A673 (cell line): Measurements from ENCODE around the gene ABCC10. TPM values are rescaled to one million over a fixed set of nuclear protein-coding genes. Genes with fewer than 3 reads are reported as not detected.

Experiments used
- BruUV-seq: library from RNA; stranded (reverse); fragments of 400-500 nt; replicated peaks from 2 replicates; lab custom pipeline; 2021; lab: Mats Ljungman, UMichigan
- CTCF ChIA-PET: fragments of 300-600 bp; sonication (Branson Sonifier 250); formaldehyde crosslinking; loops from one replicate; lab custom pipeline; 2022; ENCODE audit warnings: antibody characterized with exemption; lab: Charles Lee
- POLR2A ChIA-PET: fragments of 300-600 bp; sonication (Branson Sonifier 250); formaldehyde crosslinking; loops from one replicate; lab custom pipeline; 2022; ENCODE audit warnings: antibody characterized with exemption; ENCODE audit not compliant: low non-redundant PET; lab: Charles Lee
- DNase-seq: peaks from one replicate; pipeline ENCODE4 v3.0.0-alpha.2; 2015; ENCODE audit warnings: low spot score
- H3K27ac ChIP-seq: fragments of 200-600 bp; sonication (generic); 2 replicates; pipeline ENCODE4 v1.5.1; 2016; ENCODE audit warnings: mixed run types, low read depth, mild to moderate bottlenecking, mixed read lengths, antibody characterized with exemption, low read length; ENCODE audit not compliant: poor library complexity, severe bottlenecking
- H3K27me3 ChIP-seq: fragments of 200-600 bp; sonication (generic); replicated peaks from 2 replicates; pipeline ENCODE4 v1.6.1; 2017; ENCODE audit warnings: mixed run types, low read depth, mild to moderate bottlenecking, mixed read lengths, antibody characterized with exemption, low read length; ENCODE audit not compliant: insufficient read depth, poor library complexity
- H3K36me3 ChIP-seq: fragments of 200-600 bp; sonication (generic); 2 replicates; pipeline ENCODE4 v1.6.1; 2016; ENCODE audit warnings: mixed run types, mild to moderate bottlenecking, mixed read lengths, antibody characterized with exemption, low read length; ENCODE audit not compliant: insufficient read depth, poor library complexity, severe bottlenecking
- H3K4me1 ChIP-seq: fragments of 200-600 bp; sonication (generic); 2 replicates; pipeline ENCODE4 v1.6.1; 2017; ENCODE audit warnings: mixed run types, mild to moderate bottlenecking, mixed read lengths, antibody characterized with exemption, low read length; ENCODE audit not compliant: insufficient read depth, poor library complexity, severe bottlenecking
- H3K4me3 ChIP-seq: fragments of 200-600 bp; sonication (generic); 2 replicates; pipeline ENCODE4 v1.5.1; 2016; ENCODE audit warnings: low read depth, mixed run types, mild to moderate bottlenecking, mixed read lengths, low read length; ENCODE audit not compliant: poor library complexity, severe bottlenecking
- H3K9me3 ChIP-seq: fragments of 200-600 bp; sonication (generic); 2 replicates; pipeline ENCODE4 v1.6.1; 2016; ENCODE audit warnings: mixed run types, low read depth, mild to moderate bottlenecking, mixed read lengths, antibody characterized with exemption, low read length; ENCODE audit not compliant: poor library complexity, severe bottlenecking
- EZH2 ChIP-seq: fragments of 200-600 bp; sonication (generic); IDR thresholded peaks from 2 replicates; pipeline ENCODE4 v1.6.1; 2017; ENCODE audit warnings: borderline replicate concordance, low read depth, mild to moderate bottlenecking, mixed read lengths, antibody characterized with exemption, low read length; ENCODE audit not compliant: poor library complexity, severe bottlenecking
- intact Hi-C: fragments of 100-400 bp; cut with micrococcal nuclease; formaldehyde crosslinking; loops from one replicate; pipeline ENCODE4 v1.10.0; 2022; ENCODE audit not compliant: unreplicated experiment
- total RNA-seq: library from RNA; stranded (reverse); gene quantifications from 2 replicates; pipeline ENCODE4 v1.2.3, GENCODE V29; 2021
- TF ChIP-seq, protein P1 (sequence below): fragments of 300-800, 200-600 bp; sonication (generic); conservative IDR thresholded peaks from 2 replicates; pipeline ENCODE4 v1.5.1; 2017; ENCODE audit warnings: low read depth, mild to moderate bottlenecking, antibody characterized with exemption, low read length, moderate library complexity, mixed read lengths

The ABCC10 gene
- total RNA-seq, 1 experiment from 2014 or later: 46.4 TPM

DNA sequence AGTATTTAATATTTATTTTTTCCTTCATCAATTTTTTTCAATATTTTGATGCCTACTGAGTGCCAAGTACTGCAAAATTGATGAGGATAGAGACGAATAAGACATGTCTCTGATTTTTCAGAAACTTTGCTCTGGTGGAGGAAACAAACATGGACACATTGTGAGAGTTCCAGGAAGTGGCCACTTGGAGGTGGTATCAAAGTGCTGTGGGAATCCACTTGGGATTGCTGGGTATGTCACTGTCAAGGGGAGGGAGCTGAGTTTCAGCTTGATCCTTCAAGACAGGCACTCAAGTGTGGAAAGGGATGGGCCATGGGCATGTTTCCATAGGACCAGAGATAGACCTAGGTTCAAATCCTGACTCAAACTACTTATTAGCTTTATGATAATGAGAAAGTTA lies 24.5 kb upstream of the ABCC10 start:
- ChIA-PET CTCF (no interaction called here), POLR2A (no interaction called here)
- Histone ChIP-seq H3K36me3 (no peaks in the 10 kb centered on the region), H3K4me1 (no peaks in the 10 kb centered on the region), H3K9me3 (no peaks in the 10 kb centered on the region), H3K4me3 (no peak overlapping the region), H3K27ac (no peak overlapping the region), H3K27me3 (no peaks in the 10 kb centered on the region)
- TF ChIP-seq EZH2: no peak
- TF ChIP-seq, protein P1, sequence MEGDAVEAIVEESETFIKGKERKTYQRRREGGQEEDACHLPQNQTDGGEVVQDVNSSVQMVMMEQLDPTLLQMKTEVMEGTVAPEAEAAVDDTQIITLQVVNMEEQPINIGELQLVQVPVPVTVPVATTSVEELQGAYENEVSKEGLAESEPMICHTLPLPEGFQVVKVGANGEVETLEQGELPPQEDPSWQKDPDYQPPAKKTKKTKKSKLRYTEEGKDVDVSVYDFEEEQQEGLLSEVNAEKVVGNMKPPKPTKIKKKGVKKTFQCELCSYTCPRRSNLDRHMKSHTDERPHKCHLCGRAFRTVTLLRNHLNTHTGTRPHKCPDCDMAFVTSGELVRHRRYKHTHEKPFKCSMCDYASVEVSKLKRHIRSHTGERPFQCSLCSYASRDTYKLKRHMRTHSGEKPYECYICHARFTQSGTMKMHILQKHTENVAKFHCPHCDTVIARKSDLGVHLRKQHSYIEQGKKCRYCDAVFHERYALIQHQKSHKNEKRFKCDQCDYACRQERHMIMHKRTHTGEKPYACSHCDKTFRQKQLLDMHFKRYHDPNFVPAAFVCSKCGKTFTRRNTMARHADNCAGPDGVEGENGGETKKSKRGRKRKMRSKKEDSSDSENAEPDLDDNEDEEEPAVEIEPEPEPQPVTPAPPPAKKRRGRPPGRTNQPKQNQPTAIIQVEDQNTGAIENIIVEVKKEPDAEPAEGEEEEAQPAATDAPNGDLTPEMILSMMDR: 0 out of 2 replicates have a peak, but pooled peaks have one; percentile 21
- intact Hi-C loops: no loop called here
- DNase-seq: peak; percentile 37
- BruUV-seq: no TSS peak

DNA sequence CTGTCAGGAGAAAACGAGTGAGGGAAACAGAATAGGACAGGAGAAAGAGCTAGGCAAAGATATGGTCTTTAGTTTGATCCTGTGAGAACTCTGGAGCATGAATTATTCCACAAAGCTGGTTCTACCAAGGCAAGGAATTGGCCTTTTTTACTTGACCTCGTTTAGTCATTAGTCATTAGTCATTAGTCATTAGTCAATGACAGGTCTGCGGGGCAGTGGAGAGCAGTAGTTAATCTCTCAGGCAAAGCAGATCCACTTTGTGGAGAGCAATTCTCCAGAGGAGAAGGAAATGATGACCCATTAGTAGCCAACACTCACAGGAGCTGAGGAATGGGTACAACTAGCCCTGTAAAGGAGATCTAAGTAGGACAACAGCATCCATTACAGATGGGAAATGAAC lies 22.0 kb upstream of the ABCC10 start:
- TF ChIP-seq EZH2: no peak
- TF ChIP-seq, protein P1: no peak
- H3K27ac ChIP-seq: no peak overlapping the region
- H3K27me3 ChIP-seq: no peaks in the 10 kb centered on the region
- intact Hi-C loops: no loop called here
- ChIA-PET POLR2A (no interaction called here), CTCF (no interaction called here)
- no peak overlapping the region for H3K4me3 ChIP-seq
- H3K4me1 ChIP-seq: no peaks in the 10 kb centered on the region
- no peaks in the 10 kb centered on the region for H3K36me3 ChIP-seq
- no TSS peak for BruUV-seq
- H3K9me3 ChIP-seq: no peaks in the 10 kb centered on the region
- no peak for DNase-seq

DNA sequence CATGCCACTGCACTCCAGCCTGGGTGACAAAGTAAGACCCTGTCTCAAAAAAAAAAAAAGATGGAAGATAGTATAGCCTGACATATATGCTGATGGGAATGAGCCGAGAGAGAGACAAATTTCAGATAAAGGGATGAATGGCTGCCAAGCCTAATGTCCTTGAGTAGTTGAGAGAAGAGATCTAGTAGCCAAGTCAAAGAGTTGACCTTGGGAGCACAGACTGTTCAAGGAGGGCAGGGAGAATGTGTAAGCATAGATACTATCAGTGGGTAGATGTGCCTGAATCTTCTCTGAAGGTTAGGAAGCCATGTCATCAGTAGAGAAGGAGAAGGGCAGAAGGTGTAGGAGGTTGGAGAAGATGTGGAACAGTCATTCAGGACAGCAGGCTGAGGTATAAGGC lies 20.0 kb upstream of the ABCC10 start:
- no peak for DNase-seq
- Histone ChIP-seq H3K36me3 (no peaks in the 10 kb centered on the region), H3K4me3 (no peak overlapping the region), H3K4me1 (no peaks in the 10 kb centered on the region), H3K27ac (no peak overlapping the region), H3K9me3 (no peaks in the 10 kb centered on the region), H3K27me3 (no peaks in the 10 kb centered on the region)
- ChIA-PET CTCF (no interaction called here), POLR2A (no interaction called here)
- intact Hi-C loops: no loop called here
- TF ChIP-seq EZH2: no peak
- TF ChIP-seq, protein P1: no peak
- no TSS peak for BruUV-seq
